Endothelial cell of umbilical vein (primary cell): ENCODE results near the gene NT5C. TPM values are rescaled to one million over a fixed set of nuclear protein-coding genes. Genes with fewer than 3 reads are reported as not detected.
"Not testable (repeated sequence)": the region's sequence is repeated elsewhere in the genome, so short reads cannot be mapped to it uniquely, and the experiment has no call there.

Experiments used
- BruUV-seq: library from RNA; stranded (reverse); fragments of 400-500 nt; replicated peaks from 2 replicates; lab custom pipeline; 2021; lab: Mats Ljungman, UMichigan
- CTCF ChIA-PET: fragments of 300-600, 350-600 bp; sonication (Branson Sonifier 250); formaldehyde crosslinking; loops from one replicate; lab custom pipeline; 2021; ENCODE audit warnings: antibody characterized with exemption, inconsistent platforms; lab: Charles Lee
- POLR2A ChIA-PET: fragments of 300-600, 350-600 bp; sonication (Branson Sonifier 250); formaldehyde crosslinking; loops from one replicate; lab custom pipeline; 2021; ENCODE audit warnings: antibody characterized with exemption, inconsistent platforms; lab: Charles Lee
- DNase-seq: peaks from one replicate; pipeline ENCODE4 v3.0.0-alpha.2; 2011; ENCODE audit warnings: low read depth, low spot score
- FAIRE-seq: peaks from 2 replicates; lab custom pipeline; 2011; peaks lifted over from hg19 to GRCh38; lab: Jason Lieb, UNC
- H2AFZ ChIP-seq: 2 replicates; pipeline ENCODE4 v1.6.0; 2012; ENCODE audit warnings: low read depth, low read length, control low read depth, inconsistent platforms
- H3K27ac ChIP-seq: 2 replicates; pipeline ENCODE4 v1.5.1; 2011; ENCODE audit warnings: low read depth, mild to moderate bottlenecking, control low read depth, low read length, moderate library complexity; ENCODE audit not compliant: insufficient read depth
- H3K27me3 ChIP-seq, 2 experiments: 2 replicates each; pipeline versions ENCODE4 v1.6.0 to v1.6.1; 2011; ENCODE audit warnings: low read length in 2 of 2, mixed read lengths in 1 of 2; ENCODE audit not compliant: control insufficient read depth in 2 of 2, insufficient read depth in 2 of 2
- H3K36me3 ChIP-seq, 2 experiments: 2 replicates in 1 of 2; 3 replicates in 1 of 2; pipeline ENCODE4 v1.5.1; 2011; ENCODE audit warnings: low read length in 2 of 2, mild to moderate bottlenecking in 1 of 2, moderate library complexity in 1 of 2; ENCODE audit not compliant: control insufficient read depth in 2 of 2, insufficient read depth in 2 of 2; ENCODE audit errors: extremely low read depth in 1 of 2
- H3K4me1 ChIP-seq: 3 replicates; pipeline ENCODE4 v1.5.1; 2011; ENCODE audit warnings: mild to moderate bottlenecking, low read length; ENCODE audit not compliant: control insufficient read depth, insufficient read depth; ENCODE audit errors: extremely low read depth
- H3K4me2 ChIP-seq: 2 replicates; pipeline ENCODE4 v1.6.1; 2011; ENCODE audit warnings: low read length, control low read depth, mixed read lengths; ENCODE audit not compliant: insufficient read depth
- H3K4me3 ChIP-seq, 3 experiments: fragments of 200-600 bp in 1 of 3; sonication (generic), shearing (Covaris generic) in 1 of 3; replicated peaks in 1 of 3; 2 replicates each; pipeline ENCODE4 v1.5.1; 2011 to 2016; ENCODE audit warnings: control low read depth in 3 of 3, low read length in 3 of 3, mild to moderate bottlenecking in 2 of 3, inconsistent platforms in 1 of 3, low read depth in 1 of 3, moderate library complexity in 1 of 3; ENCODE audit not compliant: insufficient read depth in 1 of 3
- H3K79me2 ChIP-seq: 2 replicates; pipeline ENCODE4 v1.6.0; 2012; ENCODE audit warnings: low read length, inconsistent platforms; ENCODE audit not compliant: control insufficient read depth, insufficient read depth
- H3K9ac ChIP-seq: replicated peaks from 2 replicates; pipeline ENCODE3; 2011; ENCODE audit warnings: low read length, control low read depth; ENCODE audit not compliant: insufficient read depth; ENCODE audit errors: extremely low read depth
- H3K9me1 ChIP-seq: replicated peaks from 3 replicates; pipeline ENCODE4 v1.6.0; 2011; ENCODE audit warnings: mild to moderate bottlenecking, low read length; ENCODE audit not compliant: control insufficient read depth, insufficient read depth; ENCODE audit errors: extremely low read depth
- H3K9me3 ChIP-seq: replicated peaks from 2 replicates; pipeline ENCODE4 v1.5.1; 2012; ENCODE audit warnings: low read length, inconsistent platforms; ENCODE audit not compliant: control insufficient read depth, insufficient read depth
- H4K20me1 ChIP-seq: replicated peaks from 2 replicates; pipeline ENCODE3; 2011; ENCODE audit warnings: mild to moderate bottlenecking, low read length; ENCODE audit not compliant: control insufficient read depth, insufficient read depth; ENCODE audit errors: extremely low read depth
- FOS ChIP-seq: IDR thresholded peaks from 2 replicates; pipeline ENCODE4 v1.6.1; 2011; ENCODE audit warnings: mild to moderate bottlenecking, low read length, moderate library complexity, borderline replicate concordance; ENCODE audit not compliant: insufficient read depth
- MYC ChIP-seq: IDR thresholded peaks from one replicate; pipeline ENCODE4 v1.6.1; 2011; ENCODE audit warnings: mild to moderate bottlenecking, low read depth, low read length
- POLR2AphosphoS5 ChIP-seq: IDR thresholded peaks from 2 replicates; pipeline ENCODE4 v1.6.1; 2012; ENCODE audit warnings: low read depth, mild to moderate bottlenecking, control low read depth, low read length, moderate library complexity; ENCODE audit not compliant: insufficient read depth
- dilution Hi-C: fragments of 300-500 bp; cut with MboI; formaldehyde crosslinking; loops from one replicate; pipeline ENCODE4 v1.15.0; 2019; ENCODE audit warnings: low sequenced_read_pairs; ENCODE audit not compliant: extremely low pct_ligation_motif_present
- intact Hi-C: fragments of 100-400 bp; cut with micrococcal nuclease; formaldehyde crosslinking; loops from one replicate; pipeline ENCODE4 v1.10.0; 2022
- polyA plus RNA-seq, 4 experiments: library from polyadenylated mRNA; depleted of rRNA in 3 of 4; stranded (reverse) in 3 of 4; unstranded in 1 of 4; fragments of >200 nt; gene quantifications; 2 replicates each; pipeline versions ENCODE4 v1.2.1 to v1.2.3, GENCODE V29; 2011 to 2012; ENCODE audit warnings: missing spikeins in 1 of 4
- total RNA-seq: library from RNA; stranded (reverse); gene quantifications from 2 replicates; pipeline ENCODE4 v1.2.3, GENCODE V29; 2021

The NT5C gene
- total and polyA plus RNA-seq, 2 donors (not counting 3 experiments of a cell fraction or from before 2014, with no cell fraction given) = 29.1 to 39.2 TPM

GRCh38 chr17:75168998-75169397, 37.5 kb upstream of the NT5C start:
- Histone ChIP-seq H3K4me3 (no peak overlapping the region), H3K9me1 (no peaks in the 10 kb centered on the region), H3K27ac (no peak overlapping the region), H3K9ac (no peak overlapping the region), H3K9me3 (no peaks in the 10 kb centered on the region), H3K79me2 (peaks cover 28% of the 10 kb centered on the region), H3K4me1 (no peaks in the 10 kb centered on the region), H3K4me2 (no peak overlapping the region), H2AFZ (no peak overlapping the region), H4K20me1 (no peaks in the 10 kb centered on the region), H3K27me3 (no peaks in the 10 kb centered on the region), H3K36me3 (peaks cover 6 to 30% of the 10 kb centered on the region in 2 experiments)
- TF ChIP-seq POLR2AphosphoS5 (no peak), FOS (no peak), MYC (no peak)
- CTCF ChIA-PET = interaction anchor here (0.9 to 5.1 kb wide), 5 partner anchors 32 to 56 kb away, joined by 4 to 171 read pairs (median 7); partner anchors contain the start of gene NT5C
- dilution Hi-C loops (no loop called here), intact Hi-C loops (no loop called here)
- POLR2A ChIA-PET = interaction anchor here (0.7 kb wide), 1 partner anchor 15 kb away, joined by 3 read pairs; the partner anchor contains the start of gene JPT1
- no TSS peak for BruUV-seq
- no peak for FAIRE-seq
- no peak for DNase-seq

- H3K79me2 ChIP-seq, H3K9me3 ChIP-seq, H3K9ac ChIP-seq, H3K4me2 ChIP-seq, CTCF ChIA-PET, dilution Hi-C loops, POLR2A ChIA-PET, FAIRE-seq, H2AFZ ChIP-seq, intact Hi-C loops, H3K4me3 ChIP-seq, DNase-seq, H3K9me1 ChIP-seq, BruUV-seq, H3K4me1 ChIP-seq, H3K27me3 ChIP-seq, H4K20me1 ChIP-seq, H3K27ac ChIP-seq: not testable (repeated sequence)
- peaks cover 3 to 14% of the 10 kb centered on the region in 2 experiments for H3K36me3 ChIP-seq
Measured at GRCh38 chr17:75164606-75165005, 33.1 kb upstream of the NT5C start.
